GM21825 (cell line): ENCODE measurements around the gene C9orf50.

ENCODE experiments used
- ATAC-seq: cut with Tn5 transposase; IDR thresholded peaks from one replicate; pipeline ENCODE4 v1.9.1; 2021; ENCODE audit warnings: mild to moderate bottlenecking, moderate library complexity; ENCODE audit not compliant: unreplicated experiment

Gene C9orf50

DNA sequence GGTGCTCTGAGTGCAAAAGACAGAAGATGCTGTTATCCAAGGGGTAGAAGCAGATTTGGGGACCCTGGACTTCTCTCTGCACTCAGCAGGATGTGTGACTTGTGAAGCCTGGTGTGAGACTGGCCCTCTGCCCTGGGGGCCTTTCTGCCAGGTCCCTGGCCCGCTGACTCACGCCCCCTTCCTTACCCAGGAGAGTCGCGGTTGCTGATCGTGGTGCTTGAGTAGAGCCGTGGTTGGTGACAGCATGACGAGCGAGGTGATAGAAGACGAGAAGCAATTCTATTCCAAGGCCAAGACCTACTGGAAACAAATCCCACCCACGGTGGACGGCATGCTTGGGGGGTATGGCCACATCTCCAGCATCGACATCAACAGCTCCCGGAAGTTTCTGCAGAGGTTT is 11.6 kb upstream of the C9orf50 start:
- ATAC-seq, result no peak

- ATAC-seq, result no peak
These were observed 10.8 kb upstream of the C9orf50 start for GRCh38 chr9:129631674-129632129.

- ATAC-seq, result no peak
These were observed 10.2 kb upstream of the C9orf50 start for GRCh38 chr9:129630967-129631673.

DNA sequence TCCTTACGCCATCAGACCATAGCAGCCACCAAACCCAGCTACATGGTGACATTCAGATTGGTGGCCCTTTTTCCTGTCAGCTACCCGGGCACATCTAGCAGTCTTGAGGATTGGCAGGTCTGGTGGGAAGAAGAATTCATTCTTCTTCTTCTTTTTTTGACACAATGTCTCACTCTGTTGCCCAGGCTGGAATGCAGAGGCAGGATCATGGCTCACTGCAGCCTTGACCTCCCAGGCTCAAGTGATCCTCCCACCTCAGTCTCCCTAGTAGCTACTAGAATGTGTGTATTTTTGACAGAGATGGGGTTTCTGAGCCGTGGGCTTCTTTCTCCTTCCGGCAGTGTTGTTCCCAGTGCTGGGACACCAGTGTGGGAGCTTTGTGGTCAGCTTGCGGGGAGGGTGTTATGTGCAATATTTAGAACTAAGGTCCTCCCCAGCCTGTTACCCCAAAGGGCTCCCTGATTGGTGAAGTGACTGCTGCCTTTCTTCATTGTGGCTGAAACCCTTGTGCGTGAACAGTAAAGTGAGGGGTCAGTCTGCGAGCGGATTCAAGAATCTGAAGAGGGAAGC is 8.4 kb upstream of the C9orf50 start:
- ATAC-seq, result no peak

DNA sequence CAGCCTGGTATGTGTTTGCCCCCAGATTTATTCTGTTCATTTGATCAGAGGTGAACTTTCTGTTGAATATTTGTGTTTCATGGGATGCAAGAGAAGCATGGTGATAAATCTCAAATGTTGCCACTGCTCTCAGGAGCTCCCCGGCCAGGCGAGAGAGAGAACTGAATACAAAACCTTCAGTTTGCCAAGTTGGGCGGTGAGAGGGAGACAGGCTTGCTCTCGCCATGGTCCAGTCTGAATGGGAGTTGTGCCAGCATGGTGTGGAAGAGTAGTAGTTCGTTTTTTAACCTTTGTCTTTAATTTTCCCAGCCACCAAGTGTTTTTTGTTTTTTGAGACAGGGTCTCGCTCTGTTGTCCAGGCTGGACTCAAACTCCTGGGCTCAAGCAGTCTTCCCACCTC is 7.8 kb upstream of the C9orf50 start:
- ATAC-seq, result no peak

DNA sequence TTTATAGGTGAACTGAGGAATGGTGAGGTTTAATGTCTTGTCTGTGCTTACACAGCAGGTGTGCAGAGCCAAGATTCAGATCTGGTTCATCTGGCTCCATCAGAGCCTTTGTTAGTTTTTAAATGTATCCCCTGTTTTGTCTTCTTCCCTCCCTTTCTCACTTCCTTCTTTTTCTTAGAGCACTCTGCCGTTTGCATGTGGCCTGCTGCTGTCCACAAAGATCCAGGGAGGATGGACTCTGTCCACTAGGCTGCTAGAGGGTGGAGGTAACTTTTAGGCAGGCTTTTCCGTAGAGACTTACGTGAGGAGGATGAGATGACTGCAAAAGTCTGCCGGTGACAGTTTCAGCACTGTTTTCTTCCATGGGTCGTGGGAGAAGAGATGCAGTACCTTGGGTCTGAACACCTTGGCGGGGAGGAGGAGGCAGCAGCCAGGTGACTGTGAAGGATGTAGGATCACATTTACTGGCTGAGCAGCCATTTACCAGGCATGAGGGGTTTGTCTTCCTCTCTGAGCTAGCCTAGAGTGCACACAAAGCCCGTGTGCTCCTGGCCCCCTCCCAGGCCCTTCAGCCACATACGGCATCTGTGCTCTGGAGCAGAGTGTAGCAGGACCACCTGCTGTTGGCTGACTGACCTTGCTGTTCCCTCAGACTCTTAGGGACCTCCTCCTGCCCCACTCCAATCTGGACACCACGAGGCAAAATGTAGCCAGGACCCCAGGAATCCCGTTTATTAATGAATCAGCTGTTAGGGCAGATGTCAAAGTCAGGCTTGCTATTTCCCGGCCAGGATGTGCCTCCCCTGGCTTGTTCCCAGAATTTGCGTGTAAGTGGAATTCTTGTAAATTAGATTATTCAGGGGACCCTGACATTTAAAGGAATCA is 6.9 kb upstream of the C9orf50 start:
- no peak for ATAC-seq

DNA sequence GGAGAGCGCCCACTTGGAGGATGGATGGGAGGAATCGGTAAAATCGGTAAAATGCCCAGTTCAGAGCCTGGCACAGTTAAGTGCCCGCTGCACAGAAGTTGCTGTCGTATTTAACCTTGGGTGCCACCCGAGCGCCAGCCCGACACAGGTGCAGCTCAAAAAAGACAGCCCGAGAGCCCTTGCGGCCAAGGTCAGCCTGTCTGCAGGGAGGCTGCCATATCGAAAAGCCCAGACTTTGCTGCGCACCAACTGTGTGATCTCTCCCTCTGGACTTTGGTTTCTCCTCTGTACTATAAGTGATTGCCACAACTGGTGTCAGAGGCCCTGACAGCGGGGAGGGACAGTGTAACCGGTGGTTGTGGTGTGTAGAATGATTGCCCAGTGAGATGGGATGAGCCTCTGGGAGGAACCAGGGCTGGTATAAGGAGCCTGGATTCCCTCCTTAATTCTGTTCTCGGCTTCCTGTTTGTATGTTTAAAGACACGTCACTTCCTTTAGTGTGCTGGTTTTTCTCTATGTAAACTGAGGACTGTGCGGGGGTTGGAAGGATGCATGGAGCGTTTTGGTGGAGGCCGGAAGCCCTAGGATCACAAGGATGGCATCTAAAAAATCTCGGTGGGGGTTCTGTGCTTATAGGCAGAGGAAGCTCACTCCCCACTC is 5.9 kb upstream of the C9orf50 start:
- peak; percentile 9 for ATAC-seq

DNA sequence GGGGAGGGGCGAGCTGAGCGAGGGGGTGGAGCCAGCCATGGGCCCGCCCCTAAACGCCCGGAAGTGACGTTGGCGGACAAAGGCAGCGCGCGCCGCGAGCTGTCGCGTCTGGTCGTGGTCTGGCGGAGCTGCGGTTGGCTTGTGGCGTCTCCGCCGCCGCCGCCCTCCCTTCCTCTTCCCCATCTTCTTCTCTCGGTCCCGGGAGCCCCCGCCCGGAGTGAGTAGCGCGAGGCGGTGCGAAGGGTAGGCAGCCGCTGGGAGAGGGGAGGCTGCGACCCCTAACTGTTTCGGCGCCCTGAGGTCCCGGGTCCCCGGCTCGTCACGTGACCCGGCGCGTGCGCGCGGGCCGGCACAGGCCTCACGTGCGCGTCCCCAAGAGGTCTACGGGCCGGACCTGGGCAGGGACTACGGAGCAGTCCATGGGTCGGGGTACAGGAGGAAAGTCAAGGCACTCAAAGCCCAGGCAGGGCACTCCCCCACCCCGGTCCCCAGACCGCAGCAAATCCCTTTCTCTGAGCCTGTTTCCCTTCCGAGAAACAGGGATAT is 5.3 kb upstream of the C9orf50 start, which contains the start of gene NTMT1:
Gene NTMT1 (plus strand): TSS at position 85 of the 546 bp plus-strand sequence. CDS start 6,541 bp downstream, outside the sequence.
- ATAC-seq, result peak; percentile 76

- no peak for ATAC-seq
These were observed 4.0 kb upstream of the C9orf50 start for GRCh38 chr9:129624947-129625346.

DNA sequence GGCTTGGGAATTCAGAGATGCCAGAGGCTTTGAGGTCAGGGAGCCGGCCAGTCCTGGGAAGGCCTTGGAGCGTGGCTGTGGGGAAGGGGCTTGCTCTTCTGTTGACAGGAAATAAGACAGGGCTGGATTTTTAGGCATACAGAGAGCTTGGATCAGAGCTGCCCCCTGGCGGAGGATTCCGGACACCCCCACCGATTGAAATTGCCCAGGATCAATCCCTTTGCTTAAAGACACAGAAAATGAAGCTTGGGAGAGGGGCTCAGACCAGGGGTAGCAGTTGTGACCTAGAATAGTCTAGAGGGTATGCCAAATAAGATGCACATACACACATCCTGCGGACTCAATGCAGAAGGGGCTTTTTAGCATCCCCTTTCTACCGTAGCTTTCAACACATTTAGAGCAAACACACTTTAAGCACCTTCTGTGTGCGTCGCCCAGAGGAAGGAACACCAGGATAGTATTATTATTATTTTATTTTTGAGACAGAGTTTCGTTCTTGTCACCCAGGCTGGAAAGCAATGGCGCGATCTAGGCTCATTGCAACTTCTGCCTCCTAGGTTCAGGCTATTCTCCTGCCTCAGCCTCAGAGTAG is 3.4 kb upstream of the C9orf50 start:
- ATAC-seq, result no peak

- no peak for ATAC-seq
These were observed 2.4 kb upstream of the C9orf50 start for GRCh38 chr9:129623331-129623730.

GRCh38 chr9:129619787-129620668 is 873 bp downstream of the C9orf50 start:
- ATAC-seq, result no peak

GRCh38 chr9:129617167-129617566 is 3.7 kb downstream of the C9orf50 start:
- no peak for ATAC-seq

GRCh38 chr9:129615407-129616285 is 5.3 kb downstream of the C9orf50 start:
- ATAC-seq, result no peak

DNA sequence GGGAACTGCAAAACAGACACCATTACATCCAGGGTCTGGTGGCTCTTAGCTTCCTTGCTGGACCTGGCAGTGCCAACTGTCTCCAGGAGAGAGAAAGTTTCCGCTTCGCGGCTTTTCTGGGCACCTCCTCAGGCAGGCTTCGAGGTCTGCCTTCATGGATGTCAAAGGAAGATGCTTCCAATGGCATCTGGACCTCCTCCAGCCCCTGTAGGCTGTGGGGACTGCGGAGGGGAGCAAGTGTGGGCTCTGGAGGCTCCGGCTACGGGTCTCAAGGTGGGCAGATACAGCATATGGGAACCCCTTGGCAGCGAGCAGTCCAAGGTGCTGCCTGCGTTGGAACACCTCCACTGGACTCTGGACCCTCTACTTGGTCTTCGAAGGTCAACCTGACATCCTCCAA is 6.0 kb downstream of the C9orf50 start:
- ATAC-seq, result no peak

DNA sequence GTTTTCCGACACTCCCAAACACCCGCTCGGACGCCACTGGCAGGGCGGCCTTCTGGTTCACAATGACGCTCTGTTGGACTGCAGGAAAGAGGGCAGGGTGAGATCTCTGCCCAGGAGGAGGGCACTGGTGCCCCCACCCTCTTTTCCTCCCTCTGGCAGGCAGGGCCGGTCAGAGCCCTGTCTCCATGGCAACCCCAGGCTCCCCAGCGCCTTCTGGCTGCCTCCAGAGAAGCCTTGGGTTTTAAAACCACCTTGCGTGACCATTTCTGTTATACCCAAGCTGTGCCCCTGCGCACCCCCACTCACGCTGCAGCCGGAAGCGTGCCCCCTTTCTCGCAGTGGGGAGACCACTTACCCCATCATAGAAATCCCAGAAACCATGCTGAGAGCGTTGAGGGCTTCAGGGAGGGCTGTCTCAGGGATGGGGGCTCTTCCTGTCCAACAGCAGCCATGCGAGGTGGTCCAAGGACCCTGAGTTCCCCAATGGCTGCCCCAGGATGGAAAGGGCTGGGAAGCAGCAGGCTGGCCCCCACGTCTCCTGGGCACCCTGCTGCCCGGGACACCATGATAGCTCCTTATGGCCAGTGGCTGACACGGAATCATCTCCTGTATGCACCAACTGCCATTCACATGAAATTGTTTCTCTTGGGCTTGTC is 7.3 kb downstream of the C9orf50 start:
- no peak for ATAC-seq

DNA sequence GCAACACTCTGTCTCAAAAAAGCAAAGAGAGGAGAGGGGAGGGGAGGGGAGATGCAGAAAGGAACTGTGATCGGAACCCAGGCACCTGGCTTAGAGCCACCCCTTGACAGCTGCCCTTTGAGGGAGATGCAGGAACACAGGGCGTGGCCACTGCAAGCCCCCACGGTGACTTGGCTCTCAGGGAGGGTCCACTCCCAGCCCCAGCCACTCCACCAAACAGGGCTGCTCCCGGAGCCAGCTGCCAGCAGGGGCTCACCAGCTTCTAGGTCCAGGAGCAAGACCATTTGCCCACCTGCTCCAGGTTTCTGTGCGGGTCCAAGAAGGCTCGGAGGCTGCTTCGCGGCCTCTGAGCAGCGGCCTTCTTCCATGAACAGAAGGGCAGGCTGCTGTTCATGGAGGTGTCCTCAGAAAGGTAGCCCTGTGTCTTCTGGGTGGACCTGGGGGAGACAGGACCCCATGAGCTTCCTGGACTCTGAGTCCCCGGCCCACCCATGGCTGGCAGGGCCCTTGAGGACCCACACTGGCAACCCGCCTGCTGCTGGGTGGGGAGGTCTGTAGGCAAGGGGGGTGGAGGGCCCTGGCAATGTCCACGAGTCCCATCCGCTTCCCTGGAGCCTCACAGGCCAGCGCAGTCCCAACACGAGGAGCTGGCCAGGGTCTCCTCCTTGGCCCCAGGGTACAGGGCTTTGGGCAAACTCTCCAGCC is 7.9 kb downstream of the C9orf50 start:
- ATAC-seq, result no peak
